Measurements from ENCODE around the gene RALGAPA2.

RALGAPA2 gene

DNA sequence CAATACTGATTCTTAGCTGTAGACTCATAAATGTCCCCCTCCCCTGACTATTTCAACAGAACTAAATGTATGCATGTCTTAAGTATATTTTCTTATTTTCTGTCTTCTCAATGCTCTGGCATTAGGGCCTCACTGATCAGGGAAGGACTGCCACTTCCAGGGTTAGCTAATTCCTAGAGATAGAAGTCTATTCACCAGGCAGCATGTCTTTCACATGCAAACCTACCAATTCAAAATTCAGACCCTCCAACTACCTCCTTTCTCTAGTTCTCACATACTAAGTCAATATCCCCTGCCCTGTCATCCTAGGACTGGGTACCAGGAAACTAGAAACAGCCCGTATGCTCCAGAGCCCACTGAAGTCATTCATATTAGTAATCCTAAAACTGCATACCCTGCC is 132.3 kb downstream of the RALGAPA2 start:
- no peak for DNase-seq (ENCODE audit: low read depth in 2 of 3, low spot score in 1 of 3)

DNA sequence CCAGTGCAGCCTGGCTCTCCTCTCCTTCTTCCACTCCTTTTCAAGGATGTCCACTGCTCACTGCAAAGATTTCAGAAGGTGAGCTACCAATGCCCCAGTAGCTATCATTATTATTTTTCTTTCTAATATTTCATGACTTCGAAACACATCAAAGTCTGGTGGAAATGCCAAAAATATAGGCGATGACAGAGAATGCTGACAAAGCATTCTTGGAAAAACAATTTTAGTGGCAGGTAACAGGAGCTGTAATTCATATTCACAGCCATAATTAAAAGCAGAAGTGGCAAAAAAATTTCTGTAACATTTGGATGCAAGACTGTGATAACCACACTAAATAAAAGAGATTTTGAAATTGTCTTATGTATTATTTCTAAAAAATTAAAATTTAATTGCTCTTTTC is 133.6 kb downstream of the RALGAPA2 start:
- DNase-seq (ENCODE audit: low read depth in 2 of 3, low spot score in 1 of 3) = no peak

DNA sequence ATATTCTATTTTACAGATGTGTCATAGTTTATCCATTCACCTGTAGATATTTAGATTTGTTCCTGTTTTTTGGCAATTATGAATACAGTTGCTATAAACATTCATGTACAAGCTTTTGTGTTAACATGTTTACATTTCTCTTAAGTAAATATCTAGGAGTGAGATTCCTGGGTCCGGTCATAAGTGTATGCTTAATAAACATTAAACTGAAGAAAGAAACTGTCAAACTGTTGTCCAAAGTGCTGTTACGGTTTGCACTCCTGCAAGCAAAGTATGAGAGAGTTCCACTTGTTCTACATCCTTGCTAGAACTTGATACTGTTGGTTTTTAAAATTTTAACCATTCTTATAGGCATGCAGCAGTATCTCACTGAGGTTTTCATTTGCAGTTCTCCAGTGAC is 138.6 kb downstream of the RALGAPA2 start:
- no peak for DNase-seq (ENCODE audit: low read depth in 2 of 3, low spot score in 1 of 3)

DNA sequence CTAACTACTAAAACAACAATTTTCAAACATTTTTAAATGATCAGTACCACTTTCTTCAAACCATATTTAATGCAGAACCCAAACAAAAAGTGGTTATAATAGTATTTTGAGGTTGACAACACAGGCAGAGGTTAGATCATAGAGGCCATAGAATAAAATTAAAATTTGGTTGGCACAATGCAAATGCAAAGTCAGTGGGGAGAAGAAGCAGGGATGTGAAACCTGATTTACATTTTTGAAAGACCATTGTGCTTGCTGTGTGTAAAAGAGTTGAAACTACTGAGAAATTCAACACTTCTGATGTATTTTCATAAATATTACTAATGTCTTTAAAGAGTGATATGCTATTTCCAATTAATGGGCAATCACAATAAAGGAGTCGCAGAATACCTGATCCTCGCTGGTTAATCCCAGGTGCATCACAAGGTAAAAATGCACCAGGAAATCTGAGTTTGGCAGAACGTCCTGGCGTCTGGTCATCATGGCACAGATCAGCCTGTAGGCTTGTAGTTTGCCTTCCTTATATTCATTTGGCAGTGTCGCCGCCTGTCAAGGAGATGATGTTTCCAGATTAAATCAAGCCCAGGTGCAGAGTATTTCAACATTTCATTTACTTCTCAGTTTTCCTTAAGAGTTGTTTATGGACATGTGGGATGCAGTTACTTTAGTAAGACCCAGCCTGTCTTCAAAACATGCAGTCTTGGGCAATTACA is 141.2 kb downstream of the RALGAPA2 start:
- DNase-seq (ENCODE audit: low read depth in 2 of 3, low spot score in 1 of 3) = no peak

DNA sequence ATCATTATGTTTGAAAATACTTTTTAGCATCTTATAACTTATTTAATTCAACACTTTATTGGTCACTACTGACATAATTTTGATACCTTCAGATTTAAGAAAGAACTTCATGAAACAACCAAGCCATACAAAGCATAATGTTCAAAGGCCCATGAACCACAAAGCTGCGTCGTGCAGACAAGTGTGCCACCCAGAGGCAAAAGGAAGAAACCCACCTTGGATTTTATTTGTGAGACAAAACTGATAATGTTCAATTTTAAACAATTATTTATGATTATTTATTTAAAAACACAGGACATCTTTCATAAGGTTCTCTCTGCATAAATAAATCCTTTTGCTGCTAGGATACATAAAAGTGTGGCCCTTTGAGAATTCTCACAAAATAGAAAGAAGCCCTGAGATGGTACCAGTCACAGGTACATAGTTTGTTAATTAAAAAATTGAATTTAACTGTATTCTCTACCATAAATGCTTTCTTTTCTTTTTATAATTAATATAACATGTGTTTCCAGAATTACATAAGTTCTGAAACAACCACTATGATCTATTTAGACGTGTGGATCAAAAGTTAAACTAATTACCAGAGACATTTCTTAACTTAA is 143.7 kb downstream of the RALGAPA2 start:
- DNase-seq (ENCODE audit: low read depth in 2 of 3, low spot score in 1 of 3) = peak in 2 of 3 donors; percentile 24 to 28

DNA sequence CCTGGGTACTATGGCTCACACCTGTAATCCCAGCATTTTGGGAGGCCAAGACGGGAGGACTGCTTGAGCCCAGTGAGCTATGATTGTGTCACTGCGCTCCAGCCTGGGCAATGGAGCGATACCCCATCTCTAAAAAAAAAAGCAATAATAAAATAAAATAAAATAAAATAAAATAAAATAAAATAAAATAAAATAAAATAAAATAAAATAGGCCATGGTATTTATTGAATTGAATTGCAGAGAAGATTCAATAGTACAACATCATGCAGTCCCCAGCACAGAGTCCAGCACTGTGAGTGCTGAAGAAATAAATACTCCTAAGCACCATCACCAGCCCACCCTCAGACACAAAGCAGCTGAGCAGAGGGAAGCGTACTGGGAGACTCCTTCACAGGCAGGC is 144.7 kb downstream of the RALGAPA2 start:
- no peak for DNase-seq (ENCODE audit: low read depth in 2 of 3, low spot score in 1 of 3)

DNA sequence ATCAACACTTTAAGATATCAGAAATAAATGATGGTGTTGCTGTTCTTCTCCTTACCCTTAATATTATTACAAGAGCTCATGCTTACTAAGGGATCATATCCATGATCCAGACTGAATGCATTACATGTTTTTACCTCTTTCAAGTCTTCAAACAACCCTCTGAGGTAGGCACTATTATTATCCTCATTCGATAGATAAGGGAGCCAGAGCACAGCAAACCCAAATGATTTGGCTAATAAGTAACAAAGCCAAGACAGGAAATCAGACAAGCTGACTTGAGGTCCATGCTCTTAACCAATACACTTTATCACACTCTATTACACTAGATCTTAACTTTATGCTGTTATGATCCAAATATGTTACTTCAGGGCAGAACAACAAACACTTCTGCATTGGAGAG is 145.9 kb downstream of the RALGAPA2 start:
- no peak for DNase-seq (ENCODE audit: low read depth in 2 of 3, low spot score in 1 of 3)

DNA sequence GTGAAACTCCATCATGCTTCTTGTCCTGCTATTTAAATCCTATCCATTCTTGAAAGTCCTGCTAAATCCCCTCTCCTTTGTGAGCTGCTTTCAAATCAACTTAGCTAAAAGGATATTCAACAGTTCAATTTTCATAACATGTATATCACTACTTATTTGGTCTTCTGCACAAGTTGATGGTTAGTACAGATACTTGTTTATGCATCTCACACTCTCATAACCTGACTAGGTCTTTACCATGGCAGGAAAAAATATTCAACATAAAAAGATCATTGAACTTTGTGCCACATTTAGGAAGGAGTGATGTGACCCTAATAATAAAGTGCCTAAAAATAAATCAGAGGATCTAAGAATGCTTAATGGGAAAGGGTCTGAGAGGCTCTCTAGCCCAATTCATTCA is 148.2 kb downstream of the RALGAPA2 start:
- DNase-seq (ENCODE audit: low read depth in 2 of 3, low spot score in 1 of 3) = no peak

GRCh38 chr20:20562507-20562906 is 149.9 kb downstream of the RALGAPA2 start:
- no peak for DNase-seq (ENCODE audit: low read depth in 2 of 3, low spot score in 1 of 3)

- DNase-seq (ENCODE audit: low read depth in 2 of 3, low spot score in 1 of 3) = no peak
Observed at GRCh38 chr20:20561841-20562240, 150.6 kb downstream of the RALGAPA2 start.

DNA sequence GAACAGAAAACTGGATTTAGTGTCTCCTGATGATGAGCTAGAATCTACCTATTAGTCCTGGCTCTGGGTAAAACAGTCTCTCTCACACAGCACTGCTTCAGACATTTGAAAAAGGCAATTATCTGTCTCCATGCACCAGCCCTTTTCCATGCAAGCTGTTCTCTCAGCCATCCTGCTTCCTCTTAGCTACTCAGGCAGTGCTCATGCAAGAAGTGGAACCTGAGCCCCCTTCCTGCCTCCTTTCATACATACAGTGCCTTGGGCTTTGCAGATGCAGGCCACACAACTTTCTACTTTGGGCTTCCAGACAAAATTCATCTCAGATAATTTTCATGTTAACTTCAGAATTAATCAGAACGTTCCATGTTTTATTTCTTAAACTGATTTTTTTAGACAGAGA is 151.3 kb downstream of the RALGAPA2 start:
- no peak for DNase-seq (ENCODE audit: low read depth in 2 of 3, low spot score in 1 of 3)

DNA sequence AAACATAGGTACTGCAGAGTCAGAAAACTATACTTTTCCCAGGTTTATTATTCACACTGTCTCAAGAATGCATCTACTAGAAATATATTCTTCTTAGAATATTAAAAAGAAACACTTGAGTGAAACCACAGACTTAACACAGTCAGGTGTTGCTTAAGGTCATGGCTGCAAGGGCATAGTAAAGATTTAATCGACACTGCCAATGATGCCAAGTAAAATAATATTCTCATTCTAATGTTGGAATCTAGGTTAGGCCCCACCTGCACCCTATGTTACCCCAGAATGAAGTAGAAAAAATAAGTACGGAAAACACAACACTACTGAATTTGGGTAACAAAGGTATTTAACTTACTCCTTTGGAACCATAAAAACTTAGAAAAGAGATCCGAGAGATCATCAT is 155.0 kb downstream of the RALGAPA2 start:
- DNase-seq (ENCODE audit: low read depth in 2 of 3, low spot score in 1 of 3) = no peak

DNA sequence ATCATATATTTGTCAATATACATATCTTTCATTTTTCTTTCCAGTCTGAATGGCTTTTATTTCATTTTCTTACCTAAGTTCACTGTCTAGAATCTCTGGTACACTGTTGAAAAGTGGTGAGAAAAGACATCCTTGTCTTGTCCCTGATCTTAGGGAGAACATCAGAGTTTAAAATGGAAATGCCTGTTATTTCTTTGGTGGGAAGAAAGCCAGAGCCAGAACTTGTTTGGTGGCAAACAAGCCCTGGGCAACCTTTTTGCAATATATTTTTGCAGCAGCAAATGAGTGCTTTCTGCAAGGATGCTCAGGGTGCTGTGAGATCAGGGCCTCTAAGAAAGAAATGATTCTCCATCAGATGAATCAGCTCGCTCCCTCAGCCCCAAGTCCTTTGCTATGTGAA is 156.6 kb downstream of the RALGAPA2 start:
- DNase-seq (ENCODE audit: low read depth in 2 of 3, low spot score in 1 of 3) = no peak

- DNase-seq (ENCODE audit: low read depth in 2 of 3, low spot score in 1 of 3) = no peak
Observed at GRCh38 chr20:20554951-20555350, 157.5 kb downstream of the RALGAPA2 start.

GRCh38 chr20:20553541-20553940 is 158.9 kb downstream of the RALGAPA2 start:
- DNase-seq (ENCODE audit: low read depth in 2 of 3, low spot score in 1 of 3) = no peak

GRCh38 chr20:20552076-20552475 is 160.4 kb downstream of the RALGAPA2 start:
- DNase-seq (ENCODE audit: low read depth in 2 of 3, low spot score in 1 of 3) = no peak

GRCh38 chr20:20551409-20551808 is 161.0 kb downstream of the RALGAPA2 start:
- no peak for DNase-seq (ENCODE audit: low read depth in 2 of 3, low spot score in 1 of 3)

- DNase-seq (ENCODE audit: low read depth in 2 of 3, low spot score in 1 of 3) = no peak
Observed at GRCh38 chr20:20549704-20550103, 162.7 kb downstream of the RALGAPA2 start.

DNA sequence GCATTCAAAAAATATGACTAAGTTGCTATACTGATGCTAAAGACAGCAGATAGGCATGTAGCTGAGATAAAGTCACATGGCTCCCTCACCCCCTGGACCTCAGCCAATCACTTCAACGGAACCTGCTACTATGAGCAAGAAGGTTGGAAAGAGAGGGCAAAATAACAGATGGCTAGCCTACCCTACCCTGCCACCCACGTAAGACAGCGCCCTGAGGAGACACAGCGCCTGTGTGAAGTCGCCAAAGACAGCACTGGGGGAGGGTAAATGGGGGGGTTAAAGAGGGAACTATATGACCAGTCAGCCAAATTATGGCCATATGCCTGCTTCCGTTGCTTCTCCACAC is 163.2 kb downstream of the RALGAPA2 start:
- DNase-seq (ENCODE audit: low read depth in 2 of 3, low spot score in 1 of 3) = no peak

DNA sequence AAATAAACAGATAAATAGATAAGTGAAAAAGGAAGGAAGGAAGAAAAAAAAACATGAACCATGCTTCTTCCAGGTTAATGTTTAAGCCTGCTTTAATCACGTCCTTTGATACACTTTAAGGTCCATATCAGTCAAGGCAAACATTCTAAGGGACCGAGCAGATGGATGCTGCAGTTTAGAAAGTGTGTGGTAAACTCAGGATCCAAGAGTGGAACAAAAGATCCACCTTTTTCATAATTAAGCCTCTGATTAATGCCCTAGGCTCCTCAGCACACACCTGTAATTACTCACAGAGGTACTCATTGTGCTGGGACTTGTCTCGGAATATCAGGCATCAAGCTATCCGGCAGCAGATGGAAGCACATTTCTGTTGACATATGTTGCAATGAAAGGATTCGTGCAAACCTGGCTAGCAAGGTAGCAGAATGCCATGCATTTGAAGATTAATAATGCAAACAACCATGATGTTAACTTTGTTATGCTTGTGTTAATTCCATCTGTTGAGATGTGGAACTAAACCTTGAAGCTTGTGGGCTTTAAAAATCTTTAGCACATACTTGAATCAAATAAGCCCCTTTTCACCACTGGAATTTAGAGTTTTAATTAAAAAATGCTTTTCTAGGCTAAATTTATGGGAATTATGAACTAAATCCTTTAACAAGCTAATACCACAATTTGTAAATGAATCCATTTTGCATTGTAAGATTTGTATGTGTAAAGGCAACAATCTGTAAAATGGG is 163.7 kb downstream of the RALGAPA2 start:
- DNase-seq (ENCODE audit: low read depth in 2 of 3, low spot score in 1 of 3) = no peak

GRCh38 chr20:20547876-20548266 is 164.6 kb downstream of the RALGAPA2 start:
- no peak for DNase-seq (ENCODE audit: low read depth in 2 of 3, low spot score in 1 of 3)

DNA sequence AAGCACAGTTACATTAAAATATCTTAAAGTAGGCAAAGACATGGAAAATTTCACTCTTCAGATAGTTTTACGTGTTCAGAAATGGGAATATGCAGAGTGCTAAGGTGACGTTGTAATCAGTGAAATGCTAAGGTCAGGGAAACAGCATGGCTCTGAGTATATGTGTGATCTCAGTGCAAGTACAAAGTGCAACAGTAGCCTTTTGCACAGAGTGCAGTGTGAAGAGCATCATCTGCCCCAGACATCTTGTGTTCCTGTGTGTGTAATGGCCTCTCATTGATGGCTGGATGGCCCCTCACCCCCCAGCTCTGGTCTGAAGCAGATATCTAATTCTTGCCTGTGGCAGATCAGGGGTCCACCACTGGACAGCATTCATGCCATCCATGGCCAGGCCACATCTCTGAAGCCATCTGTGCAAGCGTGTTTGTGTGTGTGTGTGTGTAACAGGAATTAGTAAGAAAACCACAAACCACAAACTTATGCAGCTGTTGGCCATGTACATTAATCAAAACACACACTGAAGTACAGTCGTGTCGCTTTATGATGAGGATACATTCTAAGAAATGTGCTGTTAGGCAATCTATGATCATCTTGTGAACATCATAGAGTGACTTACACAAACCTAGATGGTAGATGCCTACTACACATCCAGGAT is 165.1 kb downstream of the RALGAPA2 start:
- DNase-seq (ENCODE audit: low read depth in 2 of 3, low spot score in 1 of 3) = no peak

Data from stimulated activated CD4-positive, alpha-beta T cell treated with anti-CD3 and anti-CD28 coated beads, Interleukin-12 subunit alpha, Interleukin-12 subunit beta, amount 100 ng/mL, for 48 hours (primary cell).